Measurements from ENCODE around the gene PCDHGB2.

DNA sequence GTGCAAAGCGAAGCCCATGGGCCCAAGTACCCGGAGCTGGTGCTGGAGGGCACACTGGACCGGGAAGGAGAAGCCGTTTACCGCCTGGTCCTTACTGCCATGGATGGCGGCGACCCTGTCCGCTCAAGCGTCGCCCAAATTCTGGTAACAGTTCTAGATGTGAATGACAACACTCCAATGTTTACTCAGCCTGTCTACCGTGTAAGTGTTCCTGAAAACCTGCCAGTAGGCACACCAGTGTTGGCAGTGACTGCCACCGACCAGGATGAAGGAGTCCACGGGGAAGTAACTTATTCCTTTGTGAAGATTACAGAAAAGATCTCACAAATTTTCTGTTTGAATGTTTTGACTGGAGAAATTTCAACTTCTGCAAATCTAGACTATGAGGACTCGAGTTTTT lies 14.8 kb downstream of the PCDHGB2 start:
- TF ChIP-seq CTCF (IDR thresholded peaks at IDR 0.05) (no peak), POLR2A (IDR thresholded peaks at IDR 0.05) (no peak), POLR2AphosphoS5 (IDR thresholded peaks at IDR 0.05) (no peak), EP300 (IDR thresholded peaks at IDR 0.05) (no peak)
